ENCODE measurements around the gene SEMA3A. TPM values are rescaled to one million over a fixed set of nuclear protein-coding genes. Genes with fewer than 3 reads are reported as not detected.

The SEMA3A gene
- total RNA-seq, 2 experiments from 2014 or later, result 1.2 to 1.7 TPM

- H3K27ac Mint-ChIP-seq, result peak overlapping the region; percentile 86
- POLR2A ChIA-PET, result no interaction called here
- ATAC-seq (no peak), DNase-seq (no peak)
- CTCF ChIA-PET, result no interaction called here
- H3K9me3 Mint-ChIP-seq, result peaks cover 4% of the 10 kb centered on the region
- peak overlapping the region; percentile 47 for H3K4me3 Mint-ChIP-seq
- H3K4me1 Mint-ChIP-seq (ENCODE audit: low read depth), result peaks cover 29% of the 10 kb centered on the region
- no peaks in the 10 kb centered on the region for H3K36me3 Mint-ChIP-seq (ENCODE audit: low read depth)
- intact Hi-C loops (cut with micrococcal nuclease), result no loop called here
- no peaks in the 10 kb centered on the region for H3K27me3 Mint-ChIP-seq
- TF ChIP-seq CTCF (IDR thresholded peaks at IDR 0.05), result peak; percentile 3
Measured at GRCh38 chr7:84091318-84091717, 103.3 kb downstream of the SEMA3A start.

GRCh38 chr7:84088802-84089201 is 105.8 kb downstream of the SEMA3A start:
- intact Hi-C loops (cut with micrococcal nuclease), result no loop called here
- no peak for TF ChIP-seq CTCF (IDR thresholded peaks at IDR 0.05)
- peaks cover 4% of the 10 kb centered on the region for H3K9me3 Mint-ChIP-seq
- ATAC-seq (no peak), DNase-seq (no peak)
- ChIA-PET POLR2A (no interaction called here), CTCF (no interaction called here)
- H3K4me1 Mint-ChIP-seq (ENCODE audit: low read depth), result peaks cover 24% of the 10 kb centered on the region
- no peaks in the 10 kb centered on the region for H3K27me3 Mint-ChIP-seq
- no peak overlapping the region for H3K27ac Mint-ChIP-seq
- no peaks in the 10 kb centered on the region for H3K36me3 Mint-ChIP-seq (ENCODE audit: low read depth)
- H3K4me3 Mint-ChIP-seq, result no peak overlapping the region

- peaks cover 14% of the 10 kb centered on the region for H3K4me1 Mint-ChIP-seq (ENCODE audit: low read depth)
- H3K4me3 Mint-ChIP-seq, result no peak overlapping the region
- no peaks in the 10 kb centered on the region for H3K36me3 Mint-ChIP-seq (ENCODE audit: low read depth)
- CTCF ChIA-PET, result no interaction called here
- ATAC-seq (peak; percentile 20), DNase-seq (no peak)
- intact Hi-C loops (cut with micrococcal nuclease), result no loop called here
- no peaks in the 10 kb centered on the region for H3K9me3 Mint-ChIP-seq
- H3K27ac Mint-ChIP-seq, result no peak overlapping the region
- TF ChIP-seq CTCF (IDR thresholded peaks at IDR 0.05), result no peak
- H3K27me3 Mint-ChIP-seq, result no peaks in the 10 kb centered on the region
- POLR2A ChIA-PET, result no interaction called here
Measured at GRCh38 chr7:84085998-84086397, 108.6 kb downstream of the SEMA3A start.

GRCh38 chr7:84085147-84085546 is 109.4 kb downstream of the SEMA3A start:
- Mint-ChIP-seq H3K9me3 (no peaks in the 10 kb centered on the region), H3K27me3 (no peaks in the 10 kb centered on the region), H3K4me3 (no peak overlapping the region), H3K27ac (no peak overlapping the region), H3K4me1 (ENCODE audit: low read depth) (peaks cover 9% of the 10 kb centered on the region), H3K36me3 (ENCODE audit: low read depth) (no peaks in the 10 kb centered on the region)
- ChIA-PET POLR2A (no interaction called here), CTCF (no interaction called here)
- no peak for DNase-seq
- intact Hi-C loops (cut with micrococcal nuclease), result no loop called here
- ATAC-seq, result no peak
- no peak for TF ChIP-seq CTCF (IDR thresholded peaks at IDR 0.05)

- no peaks in the 10 kb centered on the region for H3K36me3 Mint-ChIP-seq (ENCODE audit: low read depth)
- no peak overlapping the region for H3K27ac Mint-ChIP-seq
- H3K4me1 Mint-ChIP-seq (ENCODE audit: low read depth), result peaks cover 7% of the 10 kb centered on the region
- no peaks in the 10 kb centered on the region for H3K27me3 Mint-ChIP-seq
- ChIA-PET POLR2A (no interaction called here), CTCF (no interaction called here)
- DNase-seq (no peak), ATAC-seq (no peak)
- TF ChIP-seq CTCF (IDR thresholded peaks at IDR 0.05), result no peak
- intact Hi-C loops (cut with micrococcal nuclease), result no loop called here
- H3K9me3 Mint-ChIP-seq, result no peaks in the 10 kb centered on the region
- no peak overlapping the region for H3K4me3 Mint-ChIP-seq
Measured at GRCh38 chr7:84083846-84084245, 110.7 kb downstream of the SEMA3A start.
